ENCODE results near the gene ENTHD1.

- no peak for TF ChIP-seq CTCF (IDR thresholded peaks at IDR 0.05; ENCODE audit: low read depth, low read length, poor library complexity, severe bottlenecking)
- TF ChIP-seq EZH2phosphoT487 (IDR thresholded peaks at IDR 0.05; ENCODE audit: borderline replicate concordance, low read length), result no peak
These were observed 40.2 kb upstream of the ENTHD1 start for GRCh38 chr22:39933741-39934140.

Measured in DOHH2 (cell line).